Fibroblast of lung (primary cell): ENCODE results near the gene MGST2.

Source experiments
- CTCF ChIP-seq, 2 donors: IDR thresholded peaks in 1 of 2; conservative IDR thresholded peaks in 1 of 2; 1 replicate in 1 of 2; 2 replicates in 1 of 2; pipeline ENCODE4 v1.5.1; 2011 to 2012; ENCODE audit warnings: low read length in 2 of 2, control low read depth in 1 of 2, inconsistent platforms in 1 of 2, low read depth in 1 of 2, mild to moderate bottlenecking in 1 of 2
- EZH2 ChIP-seq: IDR thresholded peaks from 2 replicates; pipeline ENCODE4 v1.5.1; 2012; ENCODE audit warnings: low read length, control low read depth, mild to moderate bottlenecking; ENCODE audit errors: missing control alignments

- TF ChIP-seq CTCF (conservative IDR thresholded peaks at IDR 0.05 in 1 of 2, IDR thresholded peaks at IDR 0.05 in 1 of 2; ENCODE audit: low read depth in 1 of 2, low read length in 2 of 2), result peak; percentile 52 to 59
- TF ChIP-seq EZH2, result no peak
Observed at GRCh38 chr4:139633661-139634060, 32.0 kb upstream of the MGST2 start.
